ENCODE data around the gene AKR1E2.
A peak's percentile ranks its signal among the peaks of the same experiment; 100 is the strongest.

AKR1E2 gene

GRCh38 chr10:4825868-4826791 is at the start of gene AKR1E2:
TSS of gene AKR1E2 (plus strand) at chr10:4826207. CDS start at chr10:4826325, 118 bp downstream.
- DNase-seq (ENCODE audit: low read depth): peak; percentile 84

GRCh38 chr10:4776234-4776638 is 49.8 kb upstream of the AKR1E2 start:
- no peak for DNase-seq (ENCODE audit: low read depth)

- no peak for DNase-seq (ENCODE audit: low read depth)
These were observed 47.2 kb upstream of the AKR1E2 start for GRCh38 chr10:4778761-4779160.

- DNase-seq (ENCODE audit: low read depth): no peak
These were observed 45.9 kb upstream of the AKR1E2 start for GRCh38 chr10:4780091-4780490.

GRCh38 chr10:4780782-4781181 is 45.2 kb upstream of the AKR1E2 start:
- DNase-seq (ENCODE audit: low read depth): no peak

GRCh38 chr10:4781955-4782354 is 44.1 kb upstream of the AKR1E2 start:
- no peak for DNase-seq (ENCODE audit: low read depth)

GRCh38 chr10:4784667-4785333 is 41.2 kb upstream of the AKR1E2 start:
- DNase-seq (ENCODE audit: low read depth): no peak

GRCh38 chr10:4786043-4786839 is 39.8 kb upstream of the AKR1E2 start:
- DNase-seq (ENCODE audit: low read depth): no peak

GRCh38 chr10:4790045-4790444 is 36.0 kb upstream of the AKR1E2 start:
- DNase-seq (ENCODE audit: low read depth): no peak

- no peak for DNase-seq (ENCODE audit: low read depth)
These were observed 35.1 kb upstream of the AKR1E2 start for GRCh38 chr10:4790922-4791321.

- DNase-seq (ENCODE audit: low read depth): no peak
These were observed 33.6 kb upstream of the AKR1E2 start for GRCh38 chr10:4792381-4792780.

- no peak for DNase-seq (ENCODE audit: low read depth)
These were observed 24.6 kb upstream of the AKR1E2 start for GRCh38 chr10:4801405-4801804.

- DNase-seq (ENCODE audit: low read depth): no peak
These were observed 23.1 kb upstream of the AKR1E2 start for GRCh38 chr10:4802711-4803487.

- no peak for DNase-seq (ENCODE audit: low read depth)
These were observed 22.2 kb upstream of the AKR1E2 start for GRCh38 chr10:4803822-4804221.

- no peak for DNase-seq (ENCODE audit: low read depth)
These were observed 21.5 kb upstream of the AKR1E2 start for GRCh38 chr10:4804465-4804864.

GRCh38 chr10:4806534-4806933 is 19.5 kb upstream of the AKR1E2 start:
- DNase-seq (ENCODE audit: low read depth): no peak

- peak; percentile 82 for DNase-seq (ENCODE audit: low read depth)
These were observed 18.1 kb upstream of the AKR1E2 start for GRCh38 chr10:4807761-4808507.

- DNase-seq (ENCODE audit: low read depth): no peak
These were observed 16.9 kb upstream of the AKR1E2 start for GRCh38 chr10:4809156-4809555.

GRCh38 chr10:4810092-4810491 is 15.9 kb upstream of the AKR1E2 start:
- DNase-seq (ENCODE audit: low read depth): no peak

GRCh38 chr10:4812046-4812445 is 14.0 kb upstream of the AKR1E2 start:
- no peak for DNase-seq (ENCODE audit: low read depth)

GRCh38 chr10:4813023-4813422 is 13.0 kb upstream of the AKR1E2 start:
- DNase-seq (ENCODE audit: low read depth): peak; percentile 84

Measured in non-pigmented ciliary epithelial cell (primary cell).